HUES6 (cell line): ENCODE data around the gene TLR4.

ENCODE experiments used
- H3K27ac ChIP-seq: 2 replicates; pipeline ENCODE4 v1.7.0; 2013; ENCODE audit warnings: low read depth, mild to moderate bottlenecking, low read length, inconsistent platforms
- H3K27me3 ChIP-seq: 2 replicates; pipeline ENCODE4 v1.6.1; 2013; ENCODE audit warnings: low read length; ENCODE audit not compliant: control insufficient read depth, insufficient read depth
- H3K36me3 ChIP-seq: 2 replicates; pipeline ENCODE4 v1.6.1; 2013; ENCODE audit warnings: low read length; ENCODE audit not compliant: control insufficient read depth, insufficient read depth
- H3K4me1 ChIP-seq: 2 replicates; pipeline ENCODE4 v1.6.1; 2013; ENCODE audit warnings: low read length; ENCODE audit not compliant: control insufficient read depth, insufficient read depth
- H3K4me3 ChIP-seq: 2 replicates; pipeline ENCODE4 v1.5.1; 2013; ENCODE audit warnings: low read depth, low read length
- H3K9ac ChIP-seq: one replicate; pipeline ENCODE4 v1.6.1; 2013; ENCODE audit warnings: mild to moderate bottlenecking, low read length
- H3K9me3 ChIP-seq: 2 replicates; pipeline ENCODE4 v1.6.1; 2013; ENCODE audit warnings: low read depth, low read length; ENCODE audit not compliant: control insufficient read depth, insufficient read depth

Gene TLR4

DNA sequence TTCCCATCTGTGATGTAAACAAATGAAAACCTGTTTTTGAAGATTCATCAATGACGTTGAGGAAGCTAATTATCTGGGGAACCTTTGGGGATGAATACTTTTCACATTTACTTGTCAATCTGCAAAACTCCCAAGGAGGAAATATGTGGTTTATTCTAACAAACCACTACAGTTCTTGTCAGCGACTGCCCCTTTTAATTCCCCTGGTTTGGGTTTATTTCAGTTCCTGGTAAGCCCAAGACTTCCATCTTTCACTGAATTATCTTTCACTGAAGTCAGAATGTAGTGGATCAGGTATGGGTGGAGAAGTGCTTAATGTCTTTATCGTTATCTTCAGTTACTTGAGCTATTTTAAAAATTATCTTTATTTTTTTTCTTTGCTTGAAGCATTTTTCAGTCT is 40.2 kb downstream of the TLR4 start:
- peaks cover 22% of the 10 kb centered on the region for H3K27me3 ChIP-seq
- H3K4me3 ChIP-seq, result no peak overlapping the region
- no peak overlapping the region for H3K9ac ChIP-seq
- H3K27ac ChIP-seq, result no peak overlapping the region
- peaks cover 6% of the 10 kb centered on the region for H3K9me3 ChIP-seq
- H3K4me1 ChIP-seq, result no peaks in the 10 kb centered on the region
- no peaks in the 10 kb centered on the region for H3K36me3 ChIP-seq

DNA sequence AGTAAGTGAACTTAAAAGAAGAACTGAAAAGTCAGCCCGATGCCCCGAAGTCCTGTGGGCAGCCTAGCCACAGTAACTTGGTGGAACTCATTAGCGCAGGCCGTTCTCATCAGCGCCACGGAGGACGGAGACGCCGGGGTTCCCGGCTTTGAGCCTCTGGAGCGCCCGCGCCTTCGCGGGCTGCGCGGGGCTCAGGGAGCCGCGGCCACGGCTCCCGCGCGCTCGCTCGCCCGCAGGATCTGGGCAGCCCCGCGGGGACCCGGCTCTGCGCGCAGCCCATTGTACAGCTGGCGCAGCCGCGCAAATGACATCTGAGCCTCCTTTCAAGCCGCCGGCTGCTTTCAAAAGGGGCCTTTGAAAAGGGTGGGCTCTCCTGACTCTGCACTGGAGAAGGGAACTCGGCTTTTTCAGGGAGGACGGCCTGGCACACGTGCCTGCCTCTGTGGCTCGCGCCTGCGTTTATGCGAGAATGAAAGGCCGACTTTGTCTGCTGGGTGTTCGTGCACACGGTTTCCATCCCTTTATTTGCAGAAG is 40.7 kb downstream of the TLR4 start:
- H3K9me3 ChIP-seq, result peaks cover 6% of the 10 kb centered on the region
- H3K27me3 ChIP-seq, result peaks cover 22% of the 10 kb centered on the region
- H3K27ac ChIP-seq, result no peak overlapping the region
- H3K4me1 ChIP-seq, result peaks cover 1% of the 10 kb centered on the region; the same call in 1 of the 2 replicates
- H3K9ac ChIP-seq, result no peak overlapping the region
- peak overlapping the region; percentile 41; the same call in 1 of the 2 replicates for H3K4me3 ChIP-seq
- H3K36me3 ChIP-seq, result no peaks in the 10 kb centered on the region

DNA sequence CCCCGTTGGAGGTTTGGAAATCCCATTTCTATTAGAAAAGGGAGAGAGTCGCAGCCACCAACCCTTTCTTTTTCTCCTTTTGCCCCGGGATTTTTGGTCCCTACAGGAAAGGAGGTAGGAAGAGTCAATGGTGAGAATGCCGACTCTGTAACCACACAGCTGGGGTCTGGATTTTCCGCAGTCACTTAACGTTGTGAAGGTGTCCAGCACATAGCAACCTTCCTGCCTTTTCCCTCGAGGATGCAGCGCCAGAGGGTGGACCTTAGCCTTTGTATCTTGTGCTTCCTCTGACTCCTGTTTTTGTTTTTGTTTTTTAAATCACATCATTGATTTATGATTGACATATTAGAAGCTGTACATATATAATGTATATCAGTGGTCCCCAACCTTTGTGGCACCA is 41.4 kb downstream of the TLR4 start:
- Histone ChIP-seq H3K27me3 (peaks cover 22% of the 10 kb centered on the region), H3K4me1 (peaks cover 8% of the 10 kb centered on the region; the same call in 1 of the 2 replicates), H3K4me3 (no peak overlapping the region), H3K36me3 (no peaks in the 10 kb centered on the region), H3K9me3 (peaks cover 6% of the 10 kb centered on the region), H3K27ac (no peak overlapping the region), H3K9ac (no peak overlapping the region)

DNA sequence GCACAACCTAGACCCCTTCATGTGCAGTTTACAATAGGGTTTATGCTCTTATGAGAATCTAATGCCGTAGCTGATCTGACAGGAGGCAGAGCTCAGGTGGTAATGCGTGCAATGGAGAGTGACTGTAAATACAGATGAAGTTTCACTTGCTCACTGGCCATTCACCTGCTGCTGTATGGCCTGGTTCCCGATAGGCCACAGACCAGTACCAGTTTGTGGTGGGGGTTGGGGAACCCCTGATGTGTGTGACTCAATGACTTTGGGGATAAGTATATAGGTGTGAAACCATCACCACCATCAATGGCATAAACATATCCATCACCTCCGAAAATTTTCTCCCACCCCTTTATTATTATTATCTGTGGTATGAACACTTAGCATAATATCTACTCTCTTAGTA is 42.1 kb downstream of the TLR4 start:
- H3K27me3 ChIP-seq, result peaks cover 22% of the 10 kb centered on the region
- no peak overlapping the region for H3K4me3 ChIP-seq
- H3K4me1 ChIP-seq, result peaks cover 8% of the 10 kb centered on the region; the same call in 1 of the 2 replicates
- H3K27ac ChIP-seq, result no peak overlapping the region
- no peaks in the 10 kb centered on the region for H3K36me3 ChIP-seq
- peaks cover 6% of the 10 kb centered on the region for H3K9me3 ChIP-seq
- no peak overlapping the region for H3K9ac ChIP-seq

GRCh38 chr9:117747386-117747970 is 43.3 kb downstream of the TLR4 start:
- Histone ChIP-seq H3K9ac (no peak overlapping the region), H3K9me3 (peaks cover 6% of the 10 kb centered on the region), H3K4me3 (no peak overlapping the region), H3K4me1 (peaks cover 8% of the 10 kb centered on the region; the same call in 1 of the 2 replicates), H3K27me3 (peaks cover 22% of the 10 kb centered on the region), H3K27ac (no peak overlapping the region), H3K36me3 (no peaks in the 10 kb centered on the region)

GRCh38 chr9:117750401-117750800 is 46.2 kb downstream of the TLR4 start:
- peaks cover 8% of the 10 kb centered on the region; the same call in 1 of the 2 replicates for H3K4me1 ChIP-seq
- peaks cover 6% of the 10 kb centered on the region for H3K9me3 ChIP-seq
- peaks cover 4% of the 10 kb centered on the region for H3K27me3 ChIP-seq
- no peak overlapping the region for H3K9ac ChIP-seq
- H3K4me3 ChIP-seq, result no peak overlapping the region
- no peak overlapping the region for H3K27ac ChIP-seq
- no peaks in the 10 kb centered on the region for H3K36me3 ChIP-seq

- peaks cover 8% of the 10 kb centered on the region; the same call in 1 of the 2 replicates for H3K4me1 ChIP-seq
- no peak overlapping the region for H3K4me3 ChIP-seq
- H3K27me3 ChIP-seq, result no peaks in the 10 kb centered on the region
- H3K27ac ChIP-seq, result no peak overlapping the region
- no peaks in the 10 kb centered on the region for H3K36me3 ChIP-seq
- no peak overlapping the region for H3K9ac ChIP-seq
- no peaks in the 10 kb centered on the region for H3K9me3 ChIP-seq
Observed at GRCh38 chr9:117752894-117753293, 48.7 kb downstream of the TLR4 start.

DNA sequence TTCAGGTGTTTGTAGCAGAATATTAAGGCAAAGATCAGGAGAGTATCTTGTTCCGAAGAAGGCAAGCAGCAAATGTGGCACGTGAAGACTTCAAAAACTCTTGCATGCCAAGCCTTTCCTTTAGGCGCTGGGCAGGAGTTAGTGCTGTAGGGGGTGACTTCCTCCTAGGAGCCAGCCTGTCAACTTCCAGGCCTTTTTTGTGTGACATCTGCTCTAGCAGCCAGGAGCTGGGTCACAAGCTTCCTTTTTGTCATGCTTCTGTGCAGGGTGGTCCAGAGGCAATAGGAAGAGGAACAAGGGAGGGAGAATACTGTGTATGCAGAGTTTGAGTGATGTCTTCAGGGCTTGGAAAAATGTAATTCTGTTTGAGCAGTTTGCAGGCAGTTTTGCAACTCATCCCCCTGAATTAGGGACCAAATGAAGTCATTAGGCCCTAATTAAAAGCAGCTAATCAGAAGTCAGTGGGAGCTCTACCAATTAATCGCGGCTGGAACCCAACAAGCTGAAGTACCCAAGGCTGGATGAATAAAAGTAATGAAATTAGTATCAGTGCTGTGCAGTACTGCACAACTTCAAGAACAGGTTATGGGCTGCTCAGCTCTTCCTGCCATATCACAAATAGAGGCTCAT is 53.5 kb downstream of the TLR4 start:
- Histone ChIP-seq H3K9ac (no peak overlapping the region), H3K4me1 (no peaks in the 10 kb centered on the region; the same call in 1 of the 2 replicates), H3K36me3 (no peaks in the 10 kb centered on the region), H3K27me3 (no peaks in the 10 kb centered on the region), H3K27ac (no peak overlapping the region), H3K9me3 (no peaks in the 10 kb centered on the region), H3K4me3 (no peak overlapping the region)

- no peak overlapping the region for H3K9ac ChIP-seq
Observed at GRCh38 chr9:117763314-117763713, 59.1 kb downstream of the TLR4 start.

GRCh38 chr9:117768750-117769395 is 64.7 kb downstream of the TLR4 start:
- Histone ChIP-seq H3K9ac (no peak overlapping the region), H3K4me3 (no peak overlapping the region), H3K4me1 (peaks cover 12% of the 10 kb centered on the region; the same call in 1 of the 2 replicates), H3K9me3 (peaks cover 2% of the 10 kb centered on the region; the same call in 1 of the 2 replicates), H3K27ac (no peak overlapping the region), H3K27me3 (no peaks in the 10 kb centered on the region), H3K36me3 (no peaks in the 10 kb centered on the region)

More at GRCh38 chr9:117763314-117763713, 59.1 kb downstream of the TLR4 start:
- Histone ChIP-seq H3K9me3 (no peaks in the 10 kb centered on the region), H3K4me3 (no peak overlapping the region), H3K36me3 (no peaks in the 10 kb centered on the region), H3K27ac (no peak overlapping the region), H3K27me3 (no peaks in the 10 kb centered on the region), H3K4me1 (peaks cover 13% of the 10 kb centered on the region; the same call in 1 of the 2 replicates)

DNA sequence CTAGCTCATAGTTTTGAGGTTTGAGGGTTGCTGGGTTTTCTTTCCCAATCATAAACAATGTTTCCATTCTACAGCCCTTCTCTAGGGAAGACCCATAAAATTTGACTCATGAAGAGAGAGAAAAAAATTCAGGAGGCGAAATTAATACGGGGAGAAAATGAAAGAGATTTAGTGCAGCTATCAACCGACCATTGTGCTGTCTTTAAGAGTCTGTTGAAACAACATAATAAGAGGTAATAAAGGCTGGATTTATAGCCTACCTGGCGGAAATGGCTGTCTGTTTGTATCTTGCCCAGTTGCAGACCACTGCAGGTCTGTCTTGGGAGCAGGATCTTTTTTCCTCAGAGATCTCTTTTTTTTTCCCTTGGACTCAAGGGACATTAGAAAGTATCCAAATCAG is 66.9 kb downstream of the TLR4 start:
- Histone ChIP-seq H3K36me3 (no peaks in the 10 kb centered on the region), H3K4me1 (peaks cover 10% of the 10 kb centered on the region; the same call in 1 of the 2 replicates), H3K27ac (no peak overlapping the region), H3K27me3 (no peaks in the 10 kb centered on the region), H3K9ac (no peak overlapping the region), H3K9me3 (peaks cover 2% of the 10 kb centered on the region; the same call in 1 of the 2 replicates), H3K4me3 (no peak overlapping the region)
